ENCODE data around the gene ATP8A2. TPM values are rescaled to one million over a fixed set of nuclear protein-coding genes. Genes with fewer than 3 reads are reported as not detected.

ATP8A2 gene
- total RNA-seq, 1 experiment from 2014 or later = not detected

GRCh38 chr13:25920931-25921330, 549.2 kb downstream of the ATP8A2 start:
- no peaks in the 10 kb centered on the region for H4K20me1 ChIP-seq (ENCODE audit: insufficient read depth)
- CTCF ChIA-PET = no interaction called here
- H3K27ac ChIP-seq = no peak overlapping the region
- no peaks in the 10 kb centered on the region for H3F3A ChIP-seq (ENCODE audit: insufficient read depth, low read depth)
- no peaks in the 10 kb centered on the region for H3K36me3 ChIP-seq (ENCODE audit: low read depth)
- no peaks in the 10 kb centered on the region for H3K79me2 ChIP-seq (ENCODE audit: low read depth)
- H3K27me3 ChIP-seq (ENCODE audit: insufficient read depth, low read depth) = peaks cover 66% of the 10 kb centered on the region
- no peaks in the 10 kb centered on the region for H3K9me3 ChIP-seq (ENCODE audit: insufficient read depth, low read depth)
- BruUV-seq (replicated peaks) = no TSS peak
- H3K4me2 ChIP-seq = no peak overlapping the region
- POLR2A ChIA-PET (ENCODE audit: unreplicated experiment) = no interaction called here
- no peaks in the 10 kb centered on the region for H3K9me2 ChIP-seq (ENCODE audit: insufficient read depth)
- DNase-seq = no peak
- H3K4me3 ChIP-seq = no peak overlapping the region
- intact Hi-C loops (cut with micrococcal nuclease; ENCODE audit: unreplicated experiment) = no loop called here
- H2AFZ ChIP-seq = no peak overlapping the region
- no peaks in the 10 kb centered on the region for H3K4me1 ChIP-seq (replicated peaks; ENCODE audit: insufficient read depth)
- TF ChIP-seq CTCF (conservative IDR thresholded peaks at IDR 0.05) (no peak), EZH2 (IDR thresholded peaks at IDR 0.05; ENCODE audit: low read depth) (no peak)

GRCh38 chr13:25922376-25922775, 550.6 kb downstream of the ATP8A2 start:
- POLR2A ChIA-PET (ENCODE audit: unreplicated experiment) = no interaction called here

GRCh38 chr13:25923217-25924085, 551.7 kb downstream of the ATP8A2 start:
- no peaks in the 10 kb centered on the region for H3K79me2 ChIP-seq (ENCODE audit: low read depth)
- no peak for DNase-seq
- H3K9me3 ChIP-seq (ENCODE audit: insufficient read depth, low read depth) = no peaks in the 10 kb centered on the region
- H3K4me2 ChIP-seq = no peak overlapping the region
- H3K36me3 ChIP-seq (ENCODE audit: low read depth) = no peaks in the 10 kb centered on the region
- H4K20me1 ChIP-seq (ENCODE audit: insufficient read depth) = no peaks in the 10 kb centered on the region
- H2AFZ ChIP-seq = no peak overlapping the region
- no peak overlapping the region for H3K4me3 ChIP-seq
- H3K27ac ChIP-seq = no peak overlapping the region
- peaks cover 72% of the 10 kb centered on the region for H3K27me3 ChIP-seq (ENCODE audit: insufficient read depth, low read depth)
- intact Hi-C loops (cut with micrococcal nuclease; ENCODE audit: unreplicated experiment) = no loop called here
- ChIA-PET CTCF (no interaction called here), POLR2A (ENCODE audit: unreplicated experiment) (no interaction called here)
- H3K4me1 ChIP-seq (replicated peaks; ENCODE audit: insufficient read depth) = no peaks in the 10 kb centered on the region
- no peak for TF ChIP-seq EZH2 (IDR thresholded peaks at IDR 0.05; ENCODE audit: low read depth)
- TF ChIP-seq CTCF (conservative IDR thresholded peaks at IDR 0.05) = no peak
- no peaks in the 10 kb centered on the region for H3K9me2 ChIP-seq (ENCODE audit: insufficient read depth)
- H3F3A ChIP-seq (ENCODE audit: insufficient read depth, low read depth) = no peaks in the 10 kb centered on the region
- no TSS peak for BruUV-seq (replicated peaks)

More at GRCh38 chr13:25922376-25922775, 550.6 kb downstream of the ATP8A2 start:
- H3K4me3 ChIP-seq = no peak overlapping the region
- H3K4me1 ChIP-seq (replicated peaks; ENCODE audit: insufficient read depth) = no peaks in the 10 kb centered on the region
- CTCF ChIA-PET = no interaction called here
- H3F3A ChIP-seq (ENCODE audit: insufficient read depth, low read depth) = no peaks in the 10 kb centered on the region
- no peak overlapping the region for H2AFZ ChIP-seq
- peaks cover 62% of the 10 kb centered on the region for H3K27me3 ChIP-seq (ENCODE audit: insufficient read depth, low read depth)
- H3K36me3 ChIP-seq (ENCODE audit: low read depth) = no peaks in the 10 kb centered on the region
- DNase-seq = no peak
- H3K9me3 ChIP-seq (ENCODE audit: insufficient read depth, low read depth) = no peaks in the 10 kb centered on the region
- no TSS peak for BruUV-seq (replicated peaks)
- H3K27ac ChIP-seq = no peak overlapping the region
- no peaks in the 10 kb centered on the region for H3K79me2 ChIP-seq (ENCODE audit: low read depth)
- no peak overlapping the region for H3K4me2 ChIP-seq
- TF ChIP-seq CTCF (conservative IDR thresholded peaks at IDR 0.05) (no peak), EZH2 (IDR thresholded peaks at IDR 0.05; ENCODE audit: low read depth) (no peak)
- no peaks in the 10 kb centered on the region for H4K20me1 ChIP-seq (ENCODE audit: insufficient read depth)
- no peaks in the 10 kb centered on the region for H3K9me2 ChIP-seq (ENCODE audit: insufficient read depth)
- intact Hi-C loops (cut with micrococcal nuclease; ENCODE audit: unreplicated experiment) = no loop called here
